SK-N-SH treated with all-trans-retinoic acid at 6 μM for 48 hours (cell line): ENCODE data around the gene MTARC2.

Experiments used
- ATAC-seq: fragments of 200-7000 bp; cut with Tn5 transposase; 3 replicates; pipeline ENCODE4 v1.9.1; 2020; ENCODE audit warnings: mild to moderate bottlenecking, moderate library complexity
- ARNTL ChIP-seq: fragments of 450-650 bp; formaldehyde crosslinking; IDR thresholded peaks from 2 replicates; pipeline ENCODE4 v1.5.0; 2020; ENCODE audit warnings: low read depth, mild to moderate bottlenecking, moderate library complexity, borderline replicate concordance
- BACH2 ChIP-seq: fragments of 250-450 bp; sonication (Bioruptor Pico); IDR thresholded peaks from 2 replicates; pipeline ENCODE4 v1.9.0; 2021; ENCODE audit warnings: mild to moderate bottlenecking, borderline replicate concordance
- CREB5 ChIP-seq: fragments of 250-450 bp; sonication (Bioruptor Pico); IDR thresholded peaks from 2 replicates; pipeline ENCODE4 v1.5.1; 2020; ENCODE audit warnings: low read depth, mild to moderate bottlenecking, moderate library complexity
- CSDC2 ChIP-seq: fragments of 250-450 bp; sonication (Bioruptor Pico); IDR thresholded peaks from 2 replicates; pipeline ENCODE4 v1.5.0; 2020; ENCODE audit warnings: mild to moderate bottlenecking, moderate library complexity
- CSRNP3 ChIP-seq: fragments of 250-450 bp; sonication (Bioruptor Pico); IDR thresholded peaks from 2 replicates; pipeline ENCODE4 v1.5.1; 2021; ENCODE audit warnings: mild to moderate bottlenecking, moderate library complexity
- ESRRG ChIP-seq: fragments of 250-450 bp; sonication (Bioruptor Pico); IDR thresholded peaks from 2 replicates; pipeline ENCODE4 v1.6.1; 2021; ENCODE audit warnings: mild to moderate bottlenecking
- GLIS3 ChIP-seq: fragments of 250-450 bp; sonication (Bioruptor Pico); IDR thresholded peaks from 2 replicates; pipeline ENCODE4 v1.5.0; 2020; ENCODE audit warnings: mild to moderate bottlenecking, moderate library complexity
- OSR1 ChIP-seq: fragments of 250-450 bp; sonication (Bioruptor Pico); IDR thresholded peaks from 2 replicates; pipeline ENCODE4 v1.8.0; 2022; ENCODE audit warnings: moderate library complexity, mild to moderate bottlenecking, inconsistent platforms
- PATZ1 ChIP-seq: fragments of 250-450 bp; sonication (Bioruptor Pico); IDR thresholded peaks from 2 replicates; pipeline ENCODE4 v1.8.0; 2020; ENCODE audit warnings: mild to moderate bottlenecking, moderate library complexity, borderline replicate concordance
- POU6F1 ChIP-seq: fragments of 250-450 bp; sonication (Bioruptor Pico); IDR thresholded peaks from 2 replicates; pipeline ENCODE4 v1.8.0; 2021; ENCODE audit warnings: low read depth, mild to moderate bottlenecking, moderate library complexity, borderline replicate concordance
- PPARA ChIP-seq: fragments of 250-450 bp; sonication (Bioruptor Pico); IDR thresholded peaks from 2 replicates; pipeline ENCODE4 v1.5.0; 2020; ENCODE audit warnings: mild to moderate bottlenecking, borderline replicate concordance
- RARB ChIP-seq: fragments of 250-450 bp; sonication (Bioruptor Pico); IDR thresholded peaks from 2 replicates; pipeline ENCODE4 v1.8.0; 2021; ENCODE audit warnings: mild to moderate bottlenecking, moderate library complexity
- SNAI2 ChIP-seq: fragments of 250-450 bp; sonication (Bioruptor Pico); IDR thresholded peaks from 2 replicates; pipeline ENCODE4 v1.5.0; 2020; ENCODE audit warnings: mild to moderate bottlenecking, moderate library complexity
- TCF4 ChIP-seq: fragments of 250-450 bp; sonication (Bioruptor Pico); IDR thresholded peaks from 2 replicates; pipeline ENCODE4 v1.8.0; 2021; ENCODE audit warnings: mild to moderate bottlenecking, moderate library complexity, borderline replicate concordance
- TOX ChIP-seq: fragments of 250-450 bp; sonication (Bioruptor Pico); IDR thresholded peaks from 2 replicates; pipeline ENCODE4 v1.8.0; 2021; ENCODE audit warnings: mild to moderate bottlenecking, moderate library complexity, borderline replicate concordance
- TSHZ2 ChIP-seq: fragments of 250-450 bp; sonication (Bioruptor Pico); IDR thresholded peaks from 2 replicates; pipeline ENCODE4 v1.5.0; 2020; ENCODE audit warnings: mild to moderate bottlenecking, moderate library complexity
- ZFP3 ChIP-seq: fragments of 250-450 bp; sonication (Bioruptor Pico); IDR thresholded peaks from 2 replicates; pipeline ENCODE4 v1.5.0; 2020; ENCODE audit warnings: mild to moderate bottlenecking, moderate library complexity
- ZFP30 ChIP-seq: fragments of 450-650 bp; formaldehyde crosslinking; IDR thresholded peaks from 2 replicates; pipeline ENCODE4 v1.5.0; 2022; ENCODE audit warnings: mild to moderate bottlenecking, moderate library complexity
- ZNF565 ChIP-seq: fragments of 450-650 bp; formaldehyde crosslinking; conservative IDR thresholded peaks from 2 replicates; pipeline ENCODE4 v1.5.0; 2020; ENCODE audit warnings: low read depth, mild to moderate bottlenecking, moderate library complexity
- ZNF70 ChIP-seq: fragments of 450-650 bp; formaldehyde crosslinking; IDR thresholded peaks from 2 replicates; pipeline ENCODE4 v1.5.0; 2020; ENCODE audit warnings: mild to moderate bottlenecking, moderate library complexity
- ZNF8 ChIP-seq: fragments of 450-650 bp; formaldehyde crosslinking; IDR thresholded peaks from 2 replicates; pipeline ENCODE4 v1.5.0; 2020; ENCODE audit warnings: mild to moderate bottlenecking, moderate library complexity

MTARC2 gene

GRCh38 chr1:220806408-220806807 lies 58.3 kb downstream of the MTARC2 start:
- no peak for ATAC-seq
- TF ChIP-seq TOX (CRISPR knock-in tag) = no peak
- no peak for TF ChIP-seq ZNF70 (CRISPR knock-in tag)
- no peak for TF ChIP-seq TCF4 (CRISPR knock-in tag)
- no peak for TF ChIP-seq ESRRG (CRISPR knock-in tag)
- no peak for TF ChIP-seq POU6F1 (CRISPR knock-in tag)
- TF ChIP-seq ARNTL = no peak
- no peak for TF ChIP-seq PATZ1
- no peak for TF ChIP-seq CREB5 (CRISPR knock-in tag)
- no peak for TF ChIP-seq ZFP3 (CRISPR knock-in tag)
- TF ChIP-seq BACH2 (CRISPR knock-in tag) = no peak
- no peak for TF ChIP-seq SNAI2 (CRISPR knock-in tag)
- TF ChIP-seq RARB (CRISPR knock-in tag) = no peak
- TF ChIP-seq CSDC2 = no peak
- no peak for TF ChIP-seq ZNF565
- no peak for TF ChIP-seq ZFP30 (CRISPR knock-in tag)
- TF ChIP-seq CSRNP3 (CRISPR knock-in tag) = no peak
- no peak for TF ChIP-seq PPARA (CRISPR knock-in tag)
- no peak for TF ChIP-seq OSR1 (CRISPR knock-in tag)
- TF ChIP-seq TSHZ2 = no peak

GRCh38 chr1:220807726-220808125 lies 59.6 kb downstream of the MTARC2 start:
- TF ChIP-seq TCF4 (CRISPR knock-in tag) (no peak), ZFP30 (CRISPR knock-in tag) (no peak), ZNF8 (no peak), BACH2 (CRISPR knock-in tag) (no peak)
- TF ChIP-seq, all 23 proteins: peak for 0
- ATAC-seq = no peak

- no peak for ATAC-seq
- TF ChIP-seq TOX (CRISPR knock-in tag) = no peak
- TF ChIP-seq POU6F1 (CRISPR knock-in tag) = no peak
- TF ChIP-seq ARNTL = no peak
- no peak for TF ChIP-seq CSDC2
- TF ChIP-seq ESRRG (CRISPR knock-in tag) = no peak
- no peak for TF ChIP-seq GLIS3 (CRISPR knock-in tag)
- no peak for TF ChIP-seq ZNF70 (CRISPR knock-in tag)
- no peak for TF ChIP-seq PPARA (CRISPR knock-in tag)
Measured at GRCh38 chr1:220808345-220809186, 60.4 kb downstream of the MTARC2 start.
